Pancreas (tissue), 10 donors: ENCODE results near the gene ZZZ3. TPM values are rescaled to one million over a fixed set of nuclear protein-coding genes. Genes with fewer than 3 reads are reported as not detected.
"Not testable (repeated sequence)": the region's sequence is repeated elsewhere in the genome, so short reads cannot be mapped to it uniquely, and the experiment has no call there.

ENCODE experiments used
- ATAC-seq, 4 donors: fragments of 200-7000 bp; cut with Tn5 transposase; one replicate each; pipeline versions ENCODE4 v1.8.0 to v1.9.1; 2020; ENCODE audit warnings: mild to moderate bottlenecking in 4 of 4, moderate library complexity in 4 of 4
- DNase-seq, 6 donors: peaks; one replicate each; pipeline ENCODE4 v3.0.0-alpha.2; 2020
- FAIRE-seq: peaks from 2 replicates; lab custom pipeline; 2012; peaks lifted over from hg19 to GRCh38; lab: Jason Lieb, UNC
- H3K27ac ChIP-seq, 4 donors: fragments of 200-600 bp; sonication (generic); 1 replicate in 3 of 4; 2 replicates in 1 of 4; pipeline versions ENCODE4 v1.5.0 to v1.8.0; 2020
- H3K27me3 ChIP-seq, 4 donors: fragments of 200-600 bp; one replicate each; pipeline ENCODE4 v1.8.0; 2021
- H3K36me3 ChIP-seq, 3 donors: fragments of 200-600 bp; sonication (generic) in 1 of 3; one replicate each; pipeline versions ENCODE4 v1.5.0 to v1.8.0; 2020 to 2021
- H3K4me1 ChIP-seq, 3 donors: fragments of 200-600 bp; one replicate each; pipeline ENCODE4 v1.8.0; 2021
- H3K4me3 ChIP-seq, 4 donors: fragments of 200-600 bp; sonication (generic) in 2 of 4; one replicate each; pipeline versions ENCODE4 v1.5.0 to v1.8.0; 2020 to 2021
- H3K9me3 ChIP-seq, 4 donors: fragments of 200-600 bp; one replicate each; pipeline ENCODE4 v1.8.0; 2021
- WGBS, 2 donors: extraction: QIAGEN DNeasy Blood & Tissue Kit; methylation state at CpG; one replicate each; pipeline ENCODE4 v1.1.7; 2013; 5-methylcytosine and 5-hydroxymethylcytosine counted together
- intact Hi-C, 3 donors: fragments of 100-400 bp; cut with DNase I; formaldehyde crosslinking; loops; one replicate each; pipeline versions ENCODE4 v1.11.1 to v1.14.2; 2022
- polyA plus RNA-seq, 2 donors: library from polyadenylated mRNA; stranded (reverse); fragments of 200-250 nt; gene quantifications; one replicate each; pipeline ENCODE4 v1.2.3, GENCODE V29; 2013
- total RNA-seq, 6 donors: library from RNA; stranded (reverse); fragmentation: NEBNext Ultra II Directional in 4 of 6; extraction: Animal tissue kit (Norgen Biotek cat#: 25700) in 4 of 6; gene quantifications; one replicate each; pipeline versions ENCODE4 v1.2.1 to v1.2.4, GENCODE V29; 2021 to 2023
- TF ChIP-seq, protein P1 (sequence below), 4 donors: fragments of 200-600 bp; sonication (generic) in 3 of 4; IDR thresholded peaks; one replicate each; pipeline versions ENCODE4 v1.5.0 to v1.8.0; 2021; ENCODE audit warnings: antibody characterized with exemption in 4 of 4
- donor health status: healthy with polysubstance abuse.
- donor health status: DM: no; HTN: no; CAD: no; lungs with moderate emphysema.
- donor health status: DM: no; HTN: no; CAD: no.
- donor health status: control.
- donor health status: control.
- donor health status: Bipolar disorder and iron deficiency.
- donor health status: DM: yes; HTN: yes; CAD: no.
- donor health status: DM: no; HTN: no; CAD: no.
- donor health status: DM: no; HTN: no; CAD: no.
- donor health status: DM: yes; HTN: yes; CAD: no.

The ZZZ3 gene
- total and polyA plus RNA-seq, 8 donors = 8.2 to 33.0 (median 21.1) TPM

DNA sequence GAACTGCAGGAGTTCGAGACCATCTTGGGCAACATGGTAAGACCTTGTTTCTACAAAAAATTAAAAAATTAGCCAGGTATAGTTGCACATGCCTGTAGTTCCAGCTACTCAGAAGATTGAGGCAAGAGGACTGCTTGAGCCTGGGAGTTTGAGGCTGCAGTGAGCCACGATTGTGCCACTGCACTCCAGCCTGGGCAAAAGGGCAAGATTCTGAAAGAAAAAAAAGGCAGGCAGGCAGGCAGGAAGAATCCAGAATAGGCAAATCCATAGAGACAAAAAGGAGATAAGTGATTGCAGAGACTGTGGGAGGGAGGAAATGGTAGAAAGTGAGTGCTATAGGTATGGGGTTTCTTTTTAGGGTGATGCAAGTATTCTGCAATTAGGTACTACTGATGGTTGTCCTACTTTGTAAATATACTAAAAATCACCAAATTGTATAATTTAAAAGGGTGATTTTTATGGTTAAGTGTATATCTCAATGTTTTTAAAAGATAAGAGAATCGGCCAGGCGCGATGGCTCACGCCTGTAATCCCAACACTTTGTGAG lies 29.4 kb downstream of the ZZZ3 start:
- intact Hi-C loops = no loop called here
- 77 to 82% methylated on average over 6 of the region's 6 CpGs for WGBS, 2 donors
- no peaks in the 10 kb centered on the region for H3K27me3 ChIP-seq
- peaks cover 0 to 4% (median 0%) of the 10 kb centered on the region in 4 donors for H3K9me3 ChIP-seq
- DNase-seq (no peak), FAIRE-seq (no peak), ATAC-seq (no peak)
- H3K4me3 ChIP-seq = no peak overlapping the region
- peak overlapping the region in 1 of 4 donors; percentile 10 for H3K27ac ChIP-seq
- H3K36me3 ChIP-seq = no peaks in the 10 kb centered on the region
- TF ChIP-seq, protein P1, sequence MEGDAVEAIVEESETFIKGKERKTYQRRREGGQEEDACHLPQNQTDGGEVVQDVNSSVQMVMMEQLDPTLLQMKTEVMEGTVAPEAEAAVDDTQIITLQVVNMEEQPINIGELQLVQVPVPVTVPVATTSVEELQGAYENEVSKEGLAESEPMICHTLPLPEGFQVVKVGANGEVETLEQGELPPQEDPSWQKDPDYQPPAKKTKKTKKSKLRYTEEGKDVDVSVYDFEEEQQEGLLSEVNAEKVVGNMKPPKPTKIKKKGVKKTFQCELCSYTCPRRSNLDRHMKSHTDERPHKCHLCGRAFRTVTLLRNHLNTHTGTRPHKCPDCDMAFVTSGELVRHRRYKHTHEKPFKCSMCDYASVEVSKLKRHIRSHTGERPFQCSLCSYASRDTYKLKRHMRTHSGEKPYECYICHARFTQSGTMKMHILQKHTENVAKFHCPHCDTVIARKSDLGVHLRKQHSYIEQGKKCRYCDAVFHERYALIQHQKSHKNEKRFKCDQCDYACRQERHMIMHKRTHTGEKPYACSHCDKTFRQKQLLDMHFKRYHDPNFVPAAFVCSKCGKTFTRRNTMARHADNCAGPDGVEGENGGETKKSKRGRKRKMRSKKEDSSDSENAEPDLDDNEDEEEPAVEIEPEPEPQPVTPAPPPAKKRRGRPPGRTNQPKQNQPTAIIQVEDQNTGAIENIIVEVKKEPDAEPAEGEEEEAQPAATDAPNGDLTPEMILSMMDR (IDR thresholded peaks at IDR 0.05) = no peak
- H3K4me1 ChIP-seq = peaks cover 8 to 18% (median 12%) of the 10 kb centered on the region in 3 donors

DNA sequence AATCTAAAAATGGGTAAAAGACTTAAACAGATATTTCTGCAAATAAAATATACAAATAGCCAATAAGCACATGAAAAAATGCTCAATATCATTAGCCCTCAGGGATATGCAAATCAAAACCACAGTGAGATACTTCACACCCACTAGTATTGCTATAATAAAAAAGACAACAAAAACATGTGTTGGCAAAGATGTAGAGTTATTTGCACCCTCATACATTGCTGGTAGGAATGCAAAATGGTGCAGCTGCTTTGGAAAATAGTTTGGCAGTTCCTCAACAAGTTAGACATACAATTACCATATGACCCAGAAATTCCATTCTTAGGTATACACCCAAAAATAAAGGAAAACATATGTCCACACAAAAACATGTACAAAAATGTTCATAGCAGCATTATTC lies 30.2 kb downstream of the ZZZ3 start:
- DNase-seq (no peak), ATAC-seq (no peak), FAIRE-seq (no peak)
- Histone ChIP-seq H3K27me3 (no peaks in the 10 kb centered on the region), H3K4me3 (no peak overlapping the region), H3K27ac (no peak overlapping the region), H3K9me3 (peaks cover 0 to 4% (median 0%) of the 10 kb centered on the region in 4 donors), H3K4me1 (peaks cover 8 to 18% (median 12%) of the 10 kb centered on the region in 3 donors), H3K36me3 (no peaks in the 10 kb centered on the region)
- intact Hi-C loops = no loop called here
- TF ChIP-seq, protein P1 (IDR thresholded peaks at IDR 0.05) = no peak

DNA sequence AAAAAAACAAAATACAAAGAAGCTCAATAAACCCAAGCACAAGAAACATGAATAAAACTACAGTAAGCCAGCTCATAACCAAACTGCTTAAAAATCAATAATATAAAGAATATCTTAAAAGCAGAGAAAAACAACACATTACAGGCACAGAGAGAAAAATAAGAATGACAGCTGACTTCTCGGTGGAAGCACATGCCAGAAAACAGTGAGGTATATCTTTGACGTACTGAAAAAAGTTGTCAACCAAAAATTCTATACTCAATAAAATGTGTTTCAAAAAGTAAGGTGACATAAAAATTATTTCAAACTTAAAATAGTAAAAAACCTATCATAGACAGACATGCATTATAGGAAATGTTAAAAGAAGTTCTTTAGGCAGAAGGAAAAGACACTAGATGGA lies 33.3 kb downstream of the ZZZ3 start:
- Histone ChIP-seq H3K4me1 (no peaks in the 10 kb centered on the region), H3K27me3 (no peaks in the 10 kb centered on the region), H3K9me3 (peaks cover 0 to 4% (median 0%) of the 10 kb centered on the region in 4 donors), H3K36me3 (peaks cover 0 to 8% (median 0%) of the 10 kb centered on the region in 3 donors), H3K4me3 (no peak overlapping the region), H3K27ac (no peak overlapping the region)
- DNase-seq (no peak), ATAC-seq (no peak), FAIRE-seq (no peak)
- TF ChIP-seq, protein P1 (IDR thresholded peaks at IDR 0.05) = no peak
- WGBS, 2 donors = 98% methylated on average over 2 of the region's 2 CpGs
- intact Hi-C loops = no loop called here

DNA sequence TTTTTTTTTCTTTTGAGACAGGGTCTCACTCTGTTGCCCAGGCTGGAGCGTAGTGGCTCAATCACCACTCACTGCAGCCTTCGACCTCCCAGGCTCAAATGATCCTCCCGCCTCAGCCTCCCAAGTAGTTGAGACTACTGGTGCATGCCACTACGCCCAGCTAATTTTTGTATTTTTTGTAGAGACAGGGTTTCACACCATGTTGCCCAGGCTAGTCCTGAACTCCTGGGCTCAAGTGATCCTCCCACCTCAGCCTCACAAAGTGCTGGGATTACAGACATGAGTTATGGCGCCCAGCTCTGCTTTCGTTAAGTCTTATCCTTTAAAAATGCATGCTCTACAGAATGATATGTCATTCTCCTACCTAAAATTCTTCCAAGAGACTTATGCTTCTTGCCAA lies 36.2 kb downstream of the ZZZ3 start:
- FAIRE-seq, H3K4me1 ChIP-seq: not testable (repeated sequence)

DNA sequence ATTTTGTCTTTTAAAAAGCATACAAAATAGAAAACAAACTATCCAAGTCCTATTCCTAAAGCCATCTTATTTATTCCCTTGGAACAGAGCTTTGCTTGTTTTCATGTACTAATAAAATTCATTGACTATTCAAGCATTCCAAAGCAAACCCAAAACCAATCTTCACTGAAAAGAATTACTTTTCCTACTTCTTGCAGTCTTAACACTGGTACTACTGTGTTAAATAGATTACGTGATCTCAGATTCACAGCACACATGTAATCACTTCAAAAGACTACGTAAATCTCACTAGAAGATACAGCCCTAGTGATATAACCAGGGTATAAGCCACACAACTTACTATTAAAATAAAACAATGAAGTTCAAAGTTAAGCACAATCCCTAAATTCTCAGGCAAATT lies 39.0 kb downstream of the ZZZ3 start:
- H3K36me3 ChIP-seq = peaks cover 0 to 8% (median 0%) of the 10 kb centered on the region in 3 donors
- ATAC-seq (no peak), FAIRE-seq (no peak), DNase-seq (no peak)
- no peak overlapping the region for H3K27ac ChIP-seq
- no peak overlapping the region for H3K4me3 ChIP-seq
- TF ChIP-seq, protein P1 (IDR thresholded peaks at IDR 0.05) = no peak
- no peaks in the 10 kb centered on the region for H3K27me3 ChIP-seq
- intact Hi-C loops = no loop called here
- no peaks in the 10 kb centered on the region for H3K4me1 ChIP-seq
- H3K9me3 ChIP-seq = no peaks in the 10 kb centered on the region
- WGBS, 2 donors = 89 to 94% methylated on average over 2 of the region's 2 CpGs

More for the DNA sequence above, 36.2 kb downstream of the ZZZ3 start:
- DNase-seq, H3K27me3 ChIP-seq, H3K9me3 ChIP-seq, H3K27ac ChIP-seq, H3K4me3 ChIP-seq, ATAC-seq, intact Hi-C loops, H3K36me3 ChIP-seq: not testable (repeated sequence)
- 95 to 98% methylated on average over 6 of the region's 6 CpGs for WGBS, 2 donors
